LNCaP clone FGC (cell line): ENCODE results near the gene FOCAD.
A peak's percentile ranks its signal among the peaks of the same experiment; 100 is the strongest.
"Not testable (repeated sequence)": the region's sequence is repeated elsewhere in the genome, so short reads cannot be mapped to it uniquely, and the experiment has no call there.

Experiments
- DNase-seq: peaks from one replicate; pipeline ENCODE4 v3.0.0-alpha.2; 2011; ENCODE audit warnings: low read depth
- H3K4me3 ChIP-seq: 2 replicates; pipeline ENCODE4 v1.5.1; 2011; ENCODE audit warnings: mild to moderate bottlenecking, low read depth, low read length, control low read depth
- CTCF ChIP-seq: IDR thresholded peaks from 2 replicates; pipeline ENCODE4 v1.5.1; 2012; ENCODE audit warnings: mild to moderate bottlenecking; ENCODE audit not compliant: control insufficient read depth, insufficient read depth; ENCODE audit errors: extremely low read depth

The FOCAD gene

DNA sequence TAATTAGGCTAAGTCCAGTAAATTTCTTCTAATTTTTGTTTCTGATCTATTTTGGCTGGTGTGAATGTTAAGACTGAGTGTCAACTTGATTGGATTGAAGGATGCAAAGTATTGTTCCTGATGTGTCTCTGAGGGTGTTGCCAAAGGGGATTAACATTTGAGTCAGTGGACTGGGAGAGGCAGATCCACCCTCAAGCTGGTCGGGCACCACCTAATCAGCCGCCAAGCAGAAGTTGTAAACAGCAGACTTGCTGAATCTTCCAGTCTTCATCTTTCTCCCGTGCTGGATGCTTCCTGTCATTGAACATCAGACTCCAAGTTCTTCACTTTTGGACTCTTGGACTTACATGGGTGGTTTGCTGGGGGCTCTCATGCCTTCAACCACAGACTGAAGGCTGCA lies 40.4 kb upstream of the FOCAD start:
- DNase-seq: no peak
- TF ChIP-seq CTCF: no peak
- H3K4me3 ChIP-seq: no peak overlapping the region

GRCh38 chr9:20646656-20647055 lies 37.4 kb upstream of the FOCAD start:
- no peak for DNase-seq
- TF ChIP-seq CTCF: no peak
- H3K4me3 ChIP-seq: no peak overlapping the region

DNA sequence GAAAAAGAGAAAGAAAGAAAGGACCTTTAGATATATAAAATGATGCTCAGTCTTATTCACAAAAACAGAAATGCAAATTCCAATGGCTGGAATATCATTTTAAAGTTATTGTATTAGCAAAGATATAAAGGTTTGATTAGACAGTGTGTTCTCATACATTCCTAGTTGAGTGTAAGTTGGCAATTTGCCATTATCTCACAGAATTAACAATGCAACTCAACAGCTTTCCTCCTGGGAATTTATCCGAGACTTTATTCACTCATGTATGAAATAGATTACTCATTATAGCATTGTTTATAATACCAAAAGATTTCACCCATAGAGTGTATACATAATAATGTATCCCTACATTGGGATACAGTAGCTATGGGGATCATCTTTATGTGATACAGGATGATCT lies 34.7 kb upstream of the FOCAD start:
- TF ChIP-seq CTCF: no peak
- DNase-seq: no peak
- H3K4me3 ChIP-seq: no peak overlapping the region

- DNase-seq: no peak
- no peak for TF ChIP-seq CTCF
- no peak overlapping the region for H3K4me3 ChIP-seq
Measured at GRCh38 chr9:20650313-20650712, 33.7 kb upstream of the FOCAD start.

- no peak for DNase-seq
- TF ChIP-seq CTCF: no peak
- no peak overlapping the region for H3K4me3 ChIP-seq
Measured at GRCh38 chr9:20650750-20651299, 33.2 kb upstream of the FOCAD start.

- no peak for TF ChIP-seq CTCF
- DNase-seq: no peak
- H3K4me3 ChIP-seq: no peak overlapping the region
Measured at GRCh38 chr9:20651939-20652338, 32.1 kb upstream of the FOCAD start.

DNA sequence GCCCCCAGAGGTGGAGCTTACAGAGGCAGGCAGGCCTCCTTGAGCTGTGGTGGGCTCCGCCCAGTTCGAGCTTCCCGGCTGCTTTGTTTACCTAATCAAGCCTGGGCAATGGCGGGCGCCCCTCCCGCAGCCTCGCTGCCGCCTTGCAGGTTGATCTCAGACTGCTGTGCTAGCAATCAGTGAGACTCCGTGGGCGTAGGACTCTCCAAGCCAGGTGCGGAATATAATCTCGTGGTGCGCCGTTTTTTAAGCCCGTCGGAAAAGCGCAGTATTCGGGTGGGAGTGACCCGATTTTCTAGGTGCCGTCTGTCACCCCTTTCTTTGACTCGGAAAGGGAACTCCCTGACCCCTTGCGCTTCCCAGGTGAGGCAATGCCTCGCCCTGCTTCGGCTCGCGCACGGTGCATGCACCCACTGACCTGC lies 25.8 kb upstream of the FOCAD start:
- peak overlapping the region; percentile 44 for H3K4me3 ChIP-seq
- DNase-seq: not testable (repeated sequence)
